ENCODE data around the gene ZNF214. TPM values are rescaled to one million over a fixed set of nuclear protein-coding genes. Genes with fewer than 3 reads are reported as not detected.

ZNF214 gene
- total and polyA plus RNA-seq, 3 donors from 2014 or later = 7.3 to 9.9 (median 8.2) TPM

GRCh38 chr11:6992457-6993417 lies 27.4 kb downstream of the ZNF214 start:
- TF ChIP-seq POLR2A (IDR thresholded peaks at IDR 0.05) = no peak
- no peak for TF ChIP-seq CTCF (IDR thresholded peaks at IDR 0.05)
- 42% methylated on average over 11 of the region's 11 CpGs for WGBS, 2 donors
- intact Hi-C loops (cut with DNase I; ENCODE audit: low total_unique reads) = no loop called here

GRCh38 chr11:6992026-6992425 lies 28.1 kb downstream of the ZNF214 start:
- Histone ChIP-seq H3K9me3 (no peaks in the 10 kb centered on the region), H3K4me1 (no peaks in the 10 kb centered on the region), H3K27me3 (no peaks in the 10 kb centered on the region), H3K4me3 (no peak overlapping the region), H3K27ac (no peak overlapping the region), H3K36me3 (ENCODE audit: low read depth, missing control alignments) (no peaks in the 10 kb centered on the region)
- WGBS, 2 donors = 74 to 75% methylated on average over 2 of the region's 2 CpGs
- intact Hi-C loops (cut with DNase I; ENCODE audit: low total_unique reads) = no loop called here
- DNase-seq = no peak
- no peak for TF ChIP-seq POLR2A (IDR thresholded peaks at IDR 0.05)
- no peak for TF ChIP-seq CTCF (IDR thresholded peaks at IDR 0.05)

More at GRCh38 chr11:6992457-6993417, 27.4 kb downstream of the ZNF214 start:
- H3K4me3 ChIP-seq = no peak overlapping the region
- no peaks in the 10 kb centered on the region for H3K4me1 ChIP-seq
- H3K36me3 ChIP-seq (ENCODE audit: low read depth, missing control alignments) = no peaks in the 10 kb centered on the region
- no peaks in the 10 kb centered on the region for H3K27me3 ChIP-seq
- H3K9me3 ChIP-seq = no peaks in the 10 kb centered on the region
- H3K27ac ChIP-seq = no peak overlapping the region
- no peak for DNase-seq

- Histone ChIP-seq H3K9me3 (no peaks in the 10 kb centered on the region), H3K36me3 (ENCODE audit: low read depth, missing control alignments) (no peaks in the 10 kb centered on the region), H3K4me1 (no peaks in the 10 kb centered on the region), H3K4me3 (no peak overlapping the region), H3K27me3 (no peaks in the 10 kb centered on the region), H3K27ac (no peak overlapping the region)
- intact Hi-C loops (cut with DNase I; ENCODE audit: low total_unique reads) = no loop called here
- 75 to 90% methylated on average over 6 of the region's 6 CpGs for WGBS, 2 donors
- TF ChIP-seq POLR2A (IDR thresholded peaks at IDR 0.05) = no peak
- TF ChIP-seq CTCF (IDR thresholded peaks at IDR 0.05) = no peak
- no peak for DNase-seq
Observed at GRCh38 chr11:6991227-6991626, 28.9 kb downstream of the ZNF214 start.

GRCh38 chr11:6988506-6988905 lies 31.6 kb downstream of the ZNF214 start:
- no peak overlapping the region for H3K27ac ChIP-seq
- no peak overlapping the region for H3K4me3 ChIP-seq
- intact Hi-C loops (cut with DNase I; ENCODE audit: low total_unique reads) = no loop called here
- no peak for DNase-seq
- H3K36me3 ChIP-seq (ENCODE audit: low read depth, missing control alignments) = no peaks in the 10 kb centered on the region
- H3K9me3 ChIP-seq = no peaks in the 10 kb centered on the region
- H3K27me3 ChIP-seq = no peaks in the 10 kb centered on the region
- no peaks in the 10 kb centered on the region for H3K4me1 ChIP-seq
- no peak for TF ChIP-seq CTCF (IDR thresholded peaks at IDR 0.05)
- TF ChIP-seq POLR2A (IDR thresholded peaks at IDR 0.05) = no peak
